ENCODE data around the gene NRGN.

DNA sequence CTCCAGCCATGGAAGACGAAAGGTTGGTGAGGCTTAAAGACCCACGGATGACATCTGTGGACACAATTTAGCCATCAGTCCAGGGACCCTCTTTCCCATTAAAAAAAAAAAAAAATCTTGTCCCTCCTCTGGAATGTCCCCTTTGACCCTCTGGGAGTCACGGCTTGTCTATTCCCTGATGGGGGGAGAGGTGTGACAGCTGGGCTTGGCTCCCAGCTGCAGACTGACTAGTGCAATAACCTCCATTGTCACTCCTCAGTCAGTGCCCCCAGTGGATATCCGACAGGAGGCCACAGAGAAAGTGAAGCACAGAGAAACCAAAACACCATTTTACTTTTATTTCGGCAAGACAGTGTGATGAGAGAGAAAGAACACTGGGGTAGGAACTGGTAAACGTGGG, 15.0 kb downstream of the NRGN start:
- TF ChIP-seq, protein P1, sequence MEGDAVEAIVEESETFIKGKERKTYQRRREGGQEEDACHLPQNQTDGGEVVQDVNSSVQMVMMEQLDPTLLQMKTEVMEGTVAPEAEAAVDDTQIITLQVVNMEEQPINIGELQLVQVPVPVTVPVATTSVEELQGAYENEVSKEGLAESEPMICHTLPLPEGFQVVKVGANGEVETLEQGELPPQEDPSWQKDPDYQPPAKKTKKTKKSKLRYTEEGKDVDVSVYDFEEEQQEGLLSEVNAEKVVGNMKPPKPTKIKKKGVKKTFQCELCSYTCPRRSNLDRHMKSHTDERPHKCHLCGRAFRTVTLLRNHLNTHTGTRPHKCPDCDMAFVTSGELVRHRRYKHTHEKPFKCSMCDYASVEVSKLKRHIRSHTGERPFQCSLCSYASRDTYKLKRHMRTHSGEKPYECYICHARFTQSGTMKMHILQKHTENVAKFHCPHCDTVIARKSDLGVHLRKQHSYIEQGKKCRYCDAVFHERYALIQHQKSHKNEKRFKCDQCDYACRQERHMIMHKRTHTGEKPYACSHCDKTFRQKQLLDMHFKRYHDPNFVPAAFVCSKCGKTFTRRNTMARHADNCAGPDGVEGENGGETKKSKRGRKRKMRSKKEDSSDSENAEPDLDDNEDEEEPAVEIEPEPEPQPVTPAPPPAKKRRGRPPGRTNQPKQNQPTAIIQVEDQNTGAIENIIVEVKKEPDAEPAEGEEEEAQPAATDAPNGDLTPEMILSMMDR (IDR thresholded peaks at IDR 0.05 in 4 of 5, conservative IDR thresholded peaks at IDR 0.05 in 1 of 5), result no peak
- TF ChIP-seq POLR2A (IDR thresholded peaks at IDR 0.05), result no peak
